22Rv1 (cell line): ENCODE measurements around the gene TMEM143.
A peak's percentile ranks its signal among the peaks of the same experiment; 100 is the strongest.
"Not testable (repeated sequence)": the region's sequence is repeated elsewhere in the genome, so short reads cannot be mapped to it uniquely, and the experiment has no call there.

Source experiments
- H3K27ac ChIP-seq: fragments of 450-650 bp; 2 replicates; pipeline ENCODE4 v1.5.1; 2017
- CTCF ChIP-seq: fragments of 450-650 bp; IDR thresholded peaks from 2 replicates; pipeline ENCODE4 v1.5.1; 2017; ENCODE audit warnings: mild to moderate bottlenecking
- ZFX ChIP-seq: fragments of 450-650 bp; IDR thresholded peaks from 2 replicates; pipeline ENCODE4 v1.6.1; 2017; ENCODE audit warnings: antibody characterized with exemption, borderline replicate concordance

TMEM143 gene

GRCh38 chr19:48378194-48378570 lies 14.4 kb upstream of the TMEM143 start:
- TF ChIP-seq CTCF (no peak), ZFX (no peak)
- H3K27ac ChIP-seq, result no peak overlapping the region

- H3K27ac ChIP-seq, result no peak overlapping the region
- TF ChIP-seq ZFX (no peak), CTCF (no peak)
Measured at GRCh38 chr19:48373567-48373966, 9.8 kb upstream of the TMEM143 start.

- no peak overlapping the region for H3K27ac ChIP-seq
- no peak for TF ChIP-seq ZFX
- no peak for TF ChIP-seq CTCF
Measured at GRCh38 chr19:48372904-48373303, 9.2 kb upstream of the TMEM143 start.

GRCh38 chr19:48371771-48372170 lies 8.0 kb upstream of the TMEM143 start:
- H3K27ac ChIP-seq, result not testable (repeated sequence)

- TF ChIP-seq CTCF, result no peak
- TF ChIP-seq ZFX, result no peak
- no peak overlapping the region for H3K27ac ChIP-seq
Measured at GRCh38 chr19:48371367-48371766, 7.6 kb upstream of the TMEM143 start.

GRCh38 chr19:48370955-48371354 lies 7.2 kb upstream of the TMEM143 start:
- no peak overlapping the region for H3K27ac ChIP-seq
- no peak for TF ChIP-seq CTCF
- TF ChIP-seq ZFX, result no peak

- TF ChIP-seq ZFX (no peak), CTCF (no peak)
- no peak overlapping the region for H3K27ac ChIP-seq
Measured at GRCh38 chr19:48368936-48369335, 5.2 kb upstream of the TMEM143 start.

- peak overlapping the region; percentile 40; the same call in 1 of the 2 replicates for H3K27ac ChIP-seq
- TF ChIP-seq CTCF, result no peak
- no peak for TF ChIP-seq ZFX
Measured at GRCh38 chr19:48367855-48368254, 4.1 kb upstream of the TMEM143 start.
